IMR-90 (cell line): Measurements from ENCODE around the gene RGS19. TPM values are rescaled to one million over a fixed set of nuclear protein-coding genes. Genes with fewer than 3 reads are reported as not detected.
"Not testable (repeated sequence)": the region's sequence is repeated elsewhere in the genome, so short reads cannot be mapped to it uniquely, and the experiment has no call there.

Experiments used
- ATAC-seq: fragments of 200-7000 bp; cut with Tn5 transposase; 2 replicates; pipeline ENCODE4 v1.9.1; 2020; ENCODE audit warnings: low read depth, mild to moderate bottlenecking, moderate library complexity
- BruUV-seq: library from RNA; stranded (reverse); fragments of 400-500 nt; replicated peaks from 2 replicates; lab custom pipeline; 2021; lab: Mats Ljungman, UMichigan
- CTCF ChIA-PET: fragments of 300-600 bp; formaldehyde crosslinking; extraction: SDS; loops from one replicate; lab custom pipeline; 2021; ENCODE audit warnings: antibody characterized with exemption; lab: Yijun Ruan, JAX
- POLR2A ChIA-PET: fragments of 300-600 bp; sonication (Branson Sonifier 250); formaldehyde crosslinking; loops from one replicate; lab custom pipeline; 2022; ENCODE audit warnings: antibody characterized with exemption; ENCODE audit not compliant: unreplicated experiment; lab: Charles Lee
- DNase-seq: peaks from one replicate; pipeline ENCODE4 v3.0.0; 2013
- H2AFZ ChIP-seq: replicated peaks from 2 replicates; pipeline ENCODE3; 2013; ENCODE audit warnings: low read length, mild to moderate bottlenecking; ENCODE audit not compliant: poor library complexity
- H2AK5ac ChIP-seq: 2 replicates; pipeline ENCODE4 v1.6.1; 2013; ENCODE audit warnings: low read depth, low read length, inconsistent platforms
- H2AK9ac ChIP-seq: replicated peaks from 2 replicates; pipeline ENCODE3; 2013; ENCODE audit warnings: mild to moderate bottlenecking, low read depth, low read length, moderate library complexity; ENCODE audit not compliant: poor library complexity
- H2BK120ac ChIP-seq: 2 replicates; pipeline ENCODE4 v1.6.1; 2013; ENCODE audit warnings: low read depth, low read length, inconsistent platforms
- H2BK15ac ChIP-seq: 3 replicates; pipeline ENCODE4 v1.6.1; 2013; ENCODE audit warnings: low read depth, low read length, inconsistent platforms
- H2BK20ac ChIP-seq: 2 replicates; pipeline ENCODE4 v1.6.1; 2013; ENCODE audit warnings: low read depth, mild to moderate bottlenecking, inconsistent platforms, low read length, moderate library complexity
- H2BK5ac ChIP-seq: 2 replicates; pipeline ENCODE4 v1.6.1; 2013; ENCODE audit warnings: mild to moderate bottlenecking, low read depth, low read length, inconsistent platforms; ENCODE audit not compliant: poor library complexity, severe bottlenecking
- H3K14ac ChIP-seq: replicated peaks from 2 replicates; pipeline ENCODE4 v1.6.1; 2013; ENCODE audit warnings: low read depth, low read length, inconsistent platforms
- H3K18ac ChIP-seq: 2 replicates; pipeline ENCODE4 v1.6.1; 2013; ENCODE audit warnings: low read depth, low read length, control low read depth
- H3K23ac ChIP-seq: 2 replicates; pipeline ENCODE4 v1.6.1; 2013; ENCODE audit warnings: low read depth, low read length, inconsistent platforms
- H3K27ac ChIP-seq: 2 replicates; pipeline ENCODE4 v1.5.1; 2013; ENCODE audit warnings: mild to moderate bottlenecking, control low read depth, low read length; ENCODE audit not compliant: insufficient read depth
- H3K27me3 ChIP-seq: 2 replicates; pipeline ENCODE4 v1.6.1; 2013; ENCODE audit warnings: low read length; ENCODE audit not compliant: control insufficient read depth, insufficient read depth
- H3K36me3 ChIP-seq: 2 replicates; pipeline ENCODE4 v1.6.1; 2013; ENCODE audit warnings: low read length, mixed read lengths; ENCODE audit not compliant: control insufficient read depth, insufficient read depth
- H3K4ac ChIP-seq: 2 replicates; pipeline ENCODE4 v1.6.1; 2013; ENCODE audit warnings: low read depth, low read length, inconsistent platforms
- H3K4me1 ChIP-seq: 2 replicates; pipeline ENCODE4 v1.6.1; 2013; ENCODE audit warnings: low read length, mixed read lengths; ENCODE audit not compliant: control insufficient read depth, insufficient read depth
- H3K4me2 ChIP-seq: 2 replicates; pipeline ENCODE4 v1.6.1; 2013; ENCODE audit warnings: low read depth, mild to moderate bottlenecking, control low read depth, low read length, moderate library complexity
- H3K4me3 ChIP-seq: 2 replicates; pipeline ENCODE4 v1.5.1; 2013; ENCODE audit warnings: low read depth, mild to moderate bottlenecking, control low read depth, low read length, moderate library complexity; ENCODE audit not compliant: insufficient read depth
- H3K56ac ChIP-seq: 2 replicates; pipeline ENCODE4 v1.6.1; 2013; ENCODE audit warnings: low read length, inconsistent platforms; ENCODE audit not compliant: insufficient read depth; ENCODE audit errors: extremely low read depth
- H3K79me1 ChIP-seq, 2 experiments: 2 replicates each; pipeline ENCODE4 v1.6.1; 2013; ENCODE audit warnings: low read length in 2 of 2, inconsistent platforms in 1 of 2, low read depth in 1 of 2
- H3K9ac ChIP-seq: 2 replicates; pipeline ENCODE4 v1.6.1; 2013; ENCODE audit warnings: low read depth, low read length, control low read depth
- H3K9me1 ChIP-seq: 2 replicates; pipeline ENCODE4 v1.6.1; 2013; ENCODE audit warnings: low read length, inconsistent platforms; ENCODE audit not compliant: insufficient read depth
- H3K9me3 ChIP-seq: 2 replicates; pipeline ENCODE4 v1.6.1; 2013; ENCODE audit warnings: low read length; ENCODE audit not compliant: control insufficient read depth, insufficient read depth
- H4K20me1 ChIP-seq: 2 replicates; pipeline ENCODE4 v1.6.1; 2013; ENCODE audit warnings: low read length, inconsistent platforms; ENCODE audit not compliant: insufficient read depth
- H4K5ac ChIP-seq: 2 replicates; pipeline ENCODE4 v1.6.1; 2013; ENCODE audit warnings: mild to moderate bottlenecking, low read depth, low read length, control low read depth
- H4K8ac ChIP-seq, 2 experiments: 2 replicates each; pipeline ENCODE4 v1.6.1; 2013; ENCODE audit warnings: low read depth in 2 of 2, low read length in 2 of 2, control low read depth in 1 of 2, inconsistent platforms in 1 of 2
- H4K91ac ChIP-seq: 2 replicates; pipeline ENCODE4 v1.6.1; 2013; ENCODE audit warnings: low read depth, low read length, inconsistent platforms; ENCODE audit not compliant: insufficient read depth
- WGBS, 2 experiments: methylation state at CpG; one replicate each; pipeline versions ENCODE4 v1.1.5 to v1.1.7; 2013; ENCODE audit warnings: missing lambda C conversion rate in 2 of 2; ENCODE audit not compliant: insufficient read length in 1 of 2; ENCODE audit errors: extremely low coverage in 2 of 2; 5-methylcytosine and 5-hydroxymethylcytosine counted together
- dilution Hi-C: fragments of 300-500 bp; cut with HindIII; formaldehyde crosslinking; loops from one replicate; pipeline ENCODE4 v1.14.3; 2018; ENCODE audit warnings: low sequenced_read_pairs; ENCODE audit not compliant: unreplicated experiment
- in situ Hi-C: fragments of 300-500 bp; cut with MboI; formaldehyde crosslinking; loops from 3 replicates; pipeline ENCODE4 v1.14.3; 2019; ENCODE audit warnings: low sequenced_read_pairs, inconsistent platforms, mixed read lengths
- intact Hi-C: fragments of 100-400 bp; cut with micrococcal nuclease; formaldehyde crosslinking; loops from 2 replicates; pipeline ENCODE4 v1.10.0; 2022
- polyA plus RNA-seq, 3 experiments: library from polyadenylated mRNA; depleted of rRNA; stranded (reverse); fragments of >200 nt; gene quantifications; 2 replicates each; pipeline ENCODE4 v1.2.3, GENCODE V29; 2012; ENCODE audit warnings: low replicate concordance in 1 of 3
- total RNA-seq: library from RNA; depleted of rRNA; stranded (reverse); fragments of >200 nt; gene quantifications from 2 replicates; pipeline ENCODE4 v1.2.3, GENCODE V29; 2012

RGS19 gene
- total and polyA plus RNA-seq, 2 of the 4 experiments (the other 2 are of a cell fraction): 7.7 to 17.5 TPM

GRCh38 chr20:64088586-64088985 lies 9.3 kb upstream of the RGS19 start:
- ATAC-seq, H3K9me3 ChIP-seq, H3K79me1 ChIP-seq, CTCF ChIA-PET, H3K27ac ChIP-seq, H3K4me1 ChIP-seq, H4K5ac ChIP-seq, H3K4me2 ChIP-seq, H3K4me3 ChIP-seq, H4K91ac ChIP-seq, H3K9ac ChIP-seq, H4K8ac ChIP-seq, intact Hi-C loops, H3K23ac ChIP-seq, H3K4ac ChIP-seq, DNase-seq, H3K14ac ChIP-seq, H2AK5ac ChIP-seq, H2BK15ac ChIP-seq, H3K9me1 ChIP-seq, in situ Hi-C loops, H3K18ac ChIP-seq, H2BK120ac ChIP-seq, H3K36me3 ChIP-seq, H2BK5ac ChIP-seq, H2BK20ac ChIP-seq, dilution Hi-C loops, H2AK9ac ChIP-seq, H3K56ac ChIP-seq, H4K20me1 ChIP-seq, H2AFZ ChIP-seq, POLR2A ChIA-PET, BruUV-seq: not testable (repeated sequence)
- H3K27me3 ChIP-seq: peaks cover 58% of the 10 kb centered on the region

- BruUV-seq, H3K9me1 ChIP-seq, H2AK9ac ChIP-seq, H4K5ac ChIP-seq, H3K14ac ChIP-seq, H2BK15ac ChIP-seq, H3K23ac ChIP-seq, H3K27ac ChIP-seq, POLR2A ChIA-PET, H3K4ac ChIP-seq, H3K4me1 ChIP-seq, ATAC-seq, H2BK5ac ChIP-seq, DNase-seq, H2AK5ac ChIP-seq, H3K79me1 ChIP-seq, H3K9me3 ChIP-seq, in situ Hi-C loops, H3K36me3 ChIP-seq, H2AFZ ChIP-seq, H4K8ac ChIP-seq, H4K91ac ChIP-seq, H3K18ac ChIP-seq, H3K4me2 ChIP-seq, H3K56ac ChIP-seq, CTCF ChIA-PET, H3K9ac ChIP-seq, dilution Hi-C loops, H2BK120ac ChIP-seq, H2BK20ac ChIP-seq, intact Hi-C loops, H3K4me3 ChIP-seq: not testable (repeated sequence)
- no CpG with 5 or more reads among the region's 36 CpGs for WGBS, 2 experiments
- Histone ChIP-seq H4K20me1 (peaks cover 13% of the 10 kb centered on the region), H3K27me3 (peaks cover 61% of the 10 kb centered on the region)
Measured at GRCh38 chr20:64087226-64087825, 8.0 kb upstream of the RGS19 start.
